ENCODE measurements around the gene MRPS15. TPM values are rescaled to one million over a fixed set of nuclear protein-coding genes. Genes with fewer than 3 reads are reported as not detected.
A peak's percentile ranks its signal among the peaks of the same experiment; 100 is the strongest.

The MRPS15 gene
- total RNA-seq, 1 donor from 2014 or later, result 70.9 TPM

- Histone ChIP-seq H3K4me1 (ENCODE audit: insufficient read depth, low read length) (no peaks in the 10 kb centered on the region), H3K4me3 (ENCODE audit: insufficient read depth, low read depth, low read length) (no peak overlapping the region), H3K4me2 (ENCODE audit: low read length) (no peak overlapping the region), H3K27ac (ENCODE audit: low read depth, low read length) (no peak overlapping the region), H3K36me3 (ENCODE audit: insufficient read depth, low read length) (no peaks in the 10 kb centered on the region), H3K9ac (ENCODE audit: low read length) (no peak overlapping the region), H3K9me3 (ENCODE audit: insufficient read depth, low read depth, low read length) (no peaks in the 10 kb centered on the region), H3K27me3 (ENCODE audit: insufficient read depth, low read length) (peaks cover 10% of the 10 kb centered on the region), H3K79me2 (ENCODE audit: insufficient read depth, low read length) (no peaks in the 10 kb centered on the region), H4K20me1 (ENCODE audit: insufficient read depth, low read length) (no peaks in the 10 kb centered on the region), H2AFZ (ENCODE audit: low read depth, low read length) (no peak overlapping the region)
- FAIRE-seq, result no peak
- H3K4me3 Mint-ChIP-seq (ENCODE audit: unreplicated experiment), result no peak overlapping the region
- H3K9me3 Mint-ChIP-seq (ENCODE audit: unreplicated experiment), result peaks cover 3% of the 10 kb centered on the region
- no peak for DNase-seq (ENCODE audit: low read depth)
- H3K27me3 Mint-ChIP-seq (ENCODE audit: low read depth, unreplicated experiment), result peaks cover 16% of the 10 kb centered on the region
- H3K27ac Mint-ChIP-seq (ENCODE audit: unreplicated experiment), result no peak overlapping the region
- H3K4me1 Mint-ChIP-seq (ENCODE audit: low read depth, unreplicated experiment), result no peaks in the 10 kb centered on the region
- TF ChIP-seq EZH2 (IDR thresholded peaks at IDR 0.05; ENCODE audit: insufficient read depth, low read length), result no peak
- no peak for TF ChIP-seq CTCF (IDR thresholded peaks at IDR 0.05; ENCODE audit: insufficient read depth, low read depth, low read length)
- no peaks in the 10 kb centered on the region for H3K36me3 Mint-ChIP-seq (ENCODE audit: low read depth, unreplicated experiment)
Measured at GRCh38 chr1:36497207-36497606, 33.0 kb upstream of the MRPS15 start.

GRCh38 chr1:36494971-36495370 is 30.8 kb upstream of the MRPS15 start:
- H3K27me3 ChIP-seq (ENCODE audit: insufficient read depth, low read length), result peaks cover 10% of the 10 kb centered on the region
- TF ChIP-seq CTCF (IDR thresholded peaks at IDR 0.05; ENCODE audit: insufficient read depth, low read depth, low read length), result no peak
- TF ChIP-seq EZH2 (IDR thresholded peaks at IDR 0.05; ENCODE audit: insufficient read depth, low read length), result no peak
- no peaks in the 10 kb centered on the region for H3K79me2 ChIP-seq (ENCODE audit: insufficient read depth, low read length)
- H3K4me3 ChIP-seq (ENCODE audit: insufficient read depth, low read depth, low read length), result no peak overlapping the region
- no peak overlapping the region for H2AFZ ChIP-seq (ENCODE audit: low read depth, low read length)
- no peak overlapping the region for H3K9ac ChIP-seq (ENCODE audit: low read length)
- no peak overlapping the region for H3K4me3 Mint-ChIP-seq (ENCODE audit: unreplicated experiment)
- H3K4me1 ChIP-seq (ENCODE audit: insufficient read depth, low read length), result no peaks in the 10 kb centered on the region
- H4K20me1 ChIP-seq (ENCODE audit: insufficient read depth, low read length), result no peaks in the 10 kb centered on the region
- peaks cover 3% of the 10 kb centered on the region for H3K9me3 Mint-ChIP-seq (ENCODE audit: unreplicated experiment)
- no peak overlapping the region for H3K27ac Mint-ChIP-seq (ENCODE audit: unreplicated experiment)
- H3K36me3 ChIP-seq (ENCODE audit: insufficient read depth, low read length), result no peaks in the 10 kb centered on the region
- H3K27ac ChIP-seq (ENCODE audit: low read depth, low read length), result no peak overlapping the region
- peaks cover 14% of the 10 kb centered on the region for H3K27me3 Mint-ChIP-seq (ENCODE audit: low read depth, unreplicated experiment)
- FAIRE-seq, result no peak
- no peaks in the 10 kb centered on the region for H3K36me3 Mint-ChIP-seq (ENCODE audit: low read depth, unreplicated experiment)
- H3K9me3 ChIP-seq (ENCODE audit: insufficient read depth, low read depth, low read length), result no peaks in the 10 kb centered on the region
- DNase-seq (ENCODE audit: low read depth), result no peak
- no peaks in the 10 kb centered on the region for H3K4me1 Mint-ChIP-seq (ENCODE audit: low read depth, unreplicated experiment)
- no peak overlapping the region for H3K4me2 ChIP-seq (ENCODE audit: low read length)

- Histone ChIP-seq H3K79me2 (ENCODE audit: insufficient read depth, low read length) (no peaks in the 10 kb centered on the region), H3K4me2 (ENCODE audit: low read length) (no peak overlapping the region), H3K9ac (ENCODE audit: low read length) (no peak overlapping the region), H3K4me1 (ENCODE audit: insufficient read depth, low read length) (no peaks in the 10 kb centered on the region), H3K9me3 (ENCODE audit: insufficient read depth, low read depth, low read length) (no peaks in the 10 kb centered on the region), H3K27ac (ENCODE audit: low read depth, low read length) (no peak overlapping the region), H3K27me3 (ENCODE audit: insufficient read depth, low read length) (peaks cover 7% of the 10 kb centered on the region), H2AFZ (ENCODE audit: low read depth, low read length) (no peak overlapping the region), H3K4me3 (ENCODE audit: insufficient read depth, low read depth, low read length) (no peak overlapping the region), H3K36me3 (ENCODE audit: insufficient read depth, low read length) (no peaks in the 10 kb centered on the region), H4K20me1 (ENCODE audit: insufficient read depth, low read length) (no peaks in the 10 kb centered on the region)
- Mint-ChIP-seq H3K4me3 (ENCODE audit: unreplicated experiment) (no peak overlapping the region), H3K27me3 (ENCODE audit: low read depth, unreplicated experiment) (peaks cover 12% of the 10 kb centered on the region), H3K36me3 (ENCODE audit: low read depth, unreplicated experiment) (no peaks in the 10 kb centered on the region), H3K27ac (ENCODE audit: unreplicated experiment) (peak overlapping the region; percentile 3), H3K9me3 (ENCODE audit: unreplicated experiment) (peaks cover 3% of the 10 kb centered on the region), H3K4me1 (ENCODE audit: low read depth, unreplicated experiment) (no peaks in the 10 kb centered on the region)
- FAIRE-seq (no peak), DNase-seq (ENCODE audit: low read depth) (no peak)
- TF ChIP-seq CTCF (IDR thresholded peaks at IDR 0.05; ENCODE audit: insufficient read depth, low read depth, low read length) (no peak), EZH2 (IDR thresholded peaks at IDR 0.05; ENCODE audit: insufficient read depth, low read length) (no peak)
Measured at GRCh38 chr1:36493524-36493923, 29.3 kb upstream of the MRPS15 start.
